K562 (cell line): ENCODE measurements around the gene FASTK. TPM values are rescaled to one million over a fixed set of nuclear protein-coding genes. Genes with fewer than 3 reads are reported as not detected.
A peak's percentile ranks its signal among the peaks of the same experiment; 100 is the strongest.

ENCODE experiments used
- DNMT1 ChIP-seq: fragments of 450-650 bp; IDR thresholded peaks from 2 replicates; pipeline ENCODE4 v1.6.1; 2016; ENCODE audit warnings: antibody characterized with exemption, mild to moderate bottlenecking
- EP300 ChIP-seq: IDR thresholded peaks from 2 replicates; pipeline ENCODE4 v1.6.1; 2012; ENCODE audit warnings: low read length, improper control_type of control experiment
- HDGF ChIP-seq: fragments of 450-650 bp; IDR thresholded peaks from 2 replicates; pipeline ENCODE4 v1.6.1; 2016
- HOXB6 ChIP-seq: fragments of 250-450 bp; sonication (Bioruptor Pico); IDR thresholded peaks from 2 replicates; pipeline ENCODE4 v1.5.1; 2022; ENCODE audit warnings: mild to moderate bottlenecking, borderline replicate concordance
- ILK ChIP-seq: fragments of 450-650 bp; IDR thresholded peaks from 2 replicates; pipeline ENCODE4 v1.6.1; 2016; ENCODE audit warnings: missing genetic modification characterization, low read depth, mild to moderate bottlenecking, missing compliant biosample characterization, moderate library complexity, borderline replicate concordance
- L3MBTL2 ChIP-seq: fragments of 450-650 bp; IDR thresholded peaks from 2 replicates; pipeline ENCODE4 v1.6.1; 2016; ENCODE audit warnings: mild to moderate bottlenecking, moderate library complexity
- MAFK ChIP-seq: IDR thresholded peaks from 2 replicates; pipeline ENCODE4 v1.6.1; 2011; ENCODE audit warnings: low read length, improper control_type of control experiment
- MYC ChIP-seq, 2 experiments: fragments of 250-450 bp in 1 of 2; sonication (Bioruptor Pico) in 1 of 2; IDR thresholded peaks; 2 replicates each; pipeline versions ENCODE4 v1.5.1 to v1.6.1; 2012 to 2021; ENCODE audit warnings: low read depth in 2 of 2, borderline replicate concordance in 1 of 2, improper control_type of control experiment in 1 of 2, low read length in 1 of 2, mild to moderate bottlenecking in 1 of 2, moderate library complexity in 1 of 2
- NFE2 ChIP-seq: IDR thresholded peaks from 2 replicates; pipeline ENCODE4 v1.6.1; 2014; ENCODE audit warnings: antibody characterized with exemption, low read depth
- TCF7L2 ChIP-seq: fragments of 150-350 bp; IDR thresholded peaks from 2 replicates; pipeline ENCODE4 v1.6.1; 2016; ENCODE audit warnings: low read depth, mild to moderate bottlenecking, low read length, moderate library complexity
- TEAD2 ChIP-seq: fragments of 450-650 bp; IDR thresholded peaks from 2 replicates; pipeline ENCODE4 v1.6.1; 2016; ENCODE audit warnings: missing genetic modification characterization, control low read depth, missing compliant biosample characterization
- ZFP30 ChIP-seq: fragments of 250-450 bp; sonication (Bioruptor Pico); IDR thresholded peaks from 2 replicates; pipeline ENCODE4 v1.8.0; 2022; ENCODE audit warnings: moderate library complexity, mild to moderate bottlenecking, inconsistent platforms, borderline replicate concordance
- ZNF124 ChIP-seq: sonication (generic); formaldehyde crosslinking; IDR thresholded peaks from 2 replicates; pipeline ENCODE4 v1.8.1; 2022; ENCODE audit warnings: missing genetic modification reagents
- ZNF133 ChIP-seq: fragments of 250-450 bp; sonication (Bioruptor Pico); IDR thresholded peaks from 2 replicates; pipeline ENCODE4 v1.4.0; 2020; ENCODE audit warnings: mild to moderate bottlenecking
- ZNF274 ChIP-seq: IDR thresholded peaks from 2 replicates; pipeline ENCODE4 v1.6.1; 2011; ENCODE audit warnings: low read depth, mild to moderate bottlenecking, low read length, moderate library complexity, borderline replicate concordance
- ZNF589 ChIP-seq: fragments of 200-800 bp; sonication (Bioruptor generic); IDR thresholded peaks from 2 replicates; pipeline ENCODE4 v1.6.1; 2016; ENCODE audit warnings: low read depth, missing genetic modification characterization, missing compliant biosample characterization
- ZNF668 ChIP-seq: fragments of 250-450 bp; sonication (Bioruptor Pico); IDR thresholded peaks from 2 replicates; pipeline ENCODE4 v1.8.0; 2022; ENCODE audit warnings: mild to moderate bottlenecking, inconsistent platforms
- ZNF695 ChIP-seq: fragments of 450-650 bp; formaldehyde crosslinking; IDR thresholded peaks from 2 replicates; pipeline ENCODE4 v1.4.0; 2020; ENCODE audit warnings: mild to moderate bottlenecking, moderate library complexity
- ZNF77 ChIP-seq: fragments of 250-450 bp; sonication (Bioruptor Pico); IDR thresholded peaks from 2 replicates; pipeline ENCODE4 v1.5.0; 2020
- polyA plus RNA-seq, 8 experiments: library from polyadenylated mRNA; depleted of rRNA in 4 of 8; stranded (reverse) in 5 of 8; unstranded in 3 of 8; fragments of >200 nt; fragmentation: Nextera tagmentation in 2 of 8; fragmentation: Illumina TruSeq in 1 of 8; extraction: Ambion mirVana in 2 of 8; extraction: Trizol in 1 of 8; gene quantifications; 2 replicates each; pipeline versions ENCODE4 v1.2.1 to v1.2.3, GENCODE V29; 2011 to 2014; ENCODE audit warnings: inconsistent platforms in 1 of 8, missing spikeins in 1 of 8
- total RNA-seq, 7 experiments: library from RNA; depleted of rRNA in 6 of 7; stranded (reverse); fragments of >200 nt in 6 of 7; fragmentation: Illumina TruSeq in 2 of 7; extraction: Trizol in 2 of 7; gene quantifications; 2 replicates each; pipeline versions ENCODE4 v1.2.1 to v1.2.3, GENCODE V29; 2011 to 2021; ENCODE audit warnings: low replicate concordance in 1 of 7
- TF ChIP-seq, protein P1 (sequence below): fragments of 450-650 bp; IDR thresholded peaks from 2 replicates; pipeline ENCODE4 v1.6.1; 2016; ENCODE audit warnings: missing biosample characterization, missing genetic modification characterization
- TF ChIP-seq, protein P2 (sequence below): fragments of 200-400 bp; formaldehyde crosslinking; IDR thresholded peaks from 2 replicates; pipeline ENCODE4 v1.6.1; 2017; ENCODE audit warnings: mild to moderate bottlenecking, low read depth, low read length, moderate library complexity
- TF ChIP-seq, protein P3 (sequence below), 2 experiments: fragments of 450-650 bp; IDR thresholded peaks; 2 replicates each; pipeline ENCODE4 v1.6.1; 2016
- TF ChIP-seq, protein P4 (sequence below): fragments of 250-450 bp; sonication (Bioruptor Pico); IDR thresholded peaks from 2 replicates; pipeline ENCODE4 v1.8.0; 2022; ENCODE audit warnings: inconsistent platforms, mild to moderate bottlenecking, moderate library complexity, borderline replicate concordance
- TF ChIP-seq, protein P5 (sequence below): fragments of 250-450 bp; sonication (Bioruptor Pico); IDR thresholded peaks from 2 replicates; pipeline ENCODE4 v1.8.0; 2021; ENCODE audit warnings: moderate library complexity, mild to moderate bottlenecking, inconsistent platforms

The FASTK gene
- total and polyA plus RNA-seq, 9 of the 15 experiments (the other 6 are each of a cell fraction or from before 2014, with no cell fraction given): 0.51 to 150 (median 48.2) TPM

DNA sequence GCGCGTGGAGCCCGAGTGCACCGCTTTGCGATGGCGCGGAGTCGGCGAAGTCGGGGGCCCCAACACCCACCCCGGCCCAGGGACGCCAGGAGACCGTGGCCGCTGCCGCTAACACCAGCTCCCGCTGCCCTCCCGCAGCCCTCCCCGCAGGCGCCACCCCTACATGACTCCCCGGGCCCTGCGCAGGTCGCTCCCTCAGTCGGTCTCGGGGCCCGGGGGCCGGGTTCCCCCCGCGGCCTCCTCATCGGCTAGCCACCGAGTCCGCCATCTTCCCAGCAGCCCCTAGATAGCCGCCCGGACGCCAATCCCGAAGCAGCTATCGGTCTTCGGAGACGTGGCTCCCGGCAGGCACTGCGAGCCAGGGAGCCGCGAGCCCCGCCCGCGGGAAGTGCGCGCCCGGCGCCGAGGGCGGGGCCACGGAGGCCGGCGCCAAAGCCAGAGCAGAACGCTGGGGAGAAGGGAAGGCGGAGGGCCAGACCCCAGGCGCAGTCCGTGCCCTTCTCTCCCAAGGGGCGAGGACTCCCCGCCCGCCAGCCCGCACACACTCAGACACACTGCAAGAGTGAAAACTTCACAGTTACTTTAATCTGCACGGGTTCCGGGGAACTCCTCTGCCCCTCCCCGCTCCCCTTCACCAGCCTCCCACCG is at the start of gene FASTK (continued):
- TF ChIP-seq, protein P1, sequence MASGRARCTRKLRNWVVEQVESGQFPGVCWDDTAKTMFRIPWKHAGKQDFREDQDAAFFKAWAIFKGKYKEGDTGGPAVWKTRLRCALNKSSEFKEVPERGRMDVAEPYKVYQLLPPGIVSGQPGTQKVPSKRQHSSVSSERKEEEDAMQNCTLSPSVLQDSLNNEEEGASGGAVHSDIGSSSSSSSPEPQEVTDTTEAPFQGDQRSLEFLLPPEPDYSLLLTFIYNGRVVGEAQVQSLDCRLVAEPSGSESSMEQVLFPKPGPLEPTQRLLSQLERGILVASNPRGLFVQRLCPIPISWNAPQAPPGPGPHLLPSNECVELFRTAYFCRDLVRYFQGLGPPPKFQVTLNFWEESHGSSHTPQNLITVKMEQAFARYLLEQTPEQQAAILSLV (tag): no peak
- TF ChIP-seq ZNF133 (CRISPR knock-in tag): no peak
- no peak for TF ChIP-seq ZNF695
- TF ChIP-seq ZFP30 (CRISPR knock-in tag): no peak
- no peak for TF ChIP-seq ZNF589 (CRISPR knock-in tag)
- peak; percentile 22; the same call in 1 of the 2 replicates for TF ChIP-seq EP300
- TF ChIP-seq NFE2: 0 out of 2 replicates have a peak, but pooled peaks have one; percentile 20
- TF ChIP-seq, protein P2, sequence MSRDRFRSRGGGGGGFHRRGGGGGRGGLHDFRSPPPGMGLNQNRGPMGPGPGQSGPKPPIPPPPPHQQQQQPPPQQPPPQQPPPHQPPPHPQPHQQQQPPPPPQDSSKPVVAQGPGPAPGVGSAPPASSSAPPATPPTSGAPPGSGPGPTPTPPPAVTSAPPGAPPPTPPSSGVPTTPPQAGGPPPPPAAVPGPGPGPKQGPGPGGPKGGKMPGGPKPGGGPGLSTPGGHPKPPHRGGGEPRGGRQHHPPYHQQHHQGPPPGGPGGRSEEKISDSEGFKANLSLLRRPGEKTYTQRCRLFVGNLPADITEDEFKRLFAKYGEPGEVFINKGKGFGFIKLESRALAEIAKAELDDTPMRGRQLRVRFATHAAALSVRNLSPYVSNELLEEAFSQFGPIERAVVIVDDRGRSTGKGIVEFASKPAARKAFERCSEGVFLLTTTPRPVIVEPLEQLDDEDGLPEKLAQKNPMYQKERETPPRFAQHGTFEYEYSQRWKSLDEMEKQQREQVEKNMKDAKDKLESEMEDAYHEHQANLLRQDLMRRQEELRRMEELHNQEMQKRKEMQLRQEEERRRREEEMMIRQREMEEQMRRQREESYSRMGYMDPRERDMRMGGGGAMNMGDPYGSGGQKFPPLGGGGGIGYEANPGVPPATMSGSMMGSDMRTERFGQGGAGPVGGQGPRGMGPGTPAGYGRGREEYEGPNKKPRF: no peak
- no peak for TF ChIP-seq ZNF124
- no peak for TF ChIP-seq ILK
- TF ChIP-seq HOXB6 (CRISPR knock-in tag): peak; percentile 50; the same call in 1 of the 2 replicates
- no peak for TF ChIP-seq MAFK
- TF ChIP-seq TEAD2 (tag): no peak
- TF ChIP-seq ZNF668 (CRISPR knock-in tag): no peak
- peak; percentile 49 for TF ChIP-seq L3MBTL2
- TF ChIP-seq, protein P3, sequence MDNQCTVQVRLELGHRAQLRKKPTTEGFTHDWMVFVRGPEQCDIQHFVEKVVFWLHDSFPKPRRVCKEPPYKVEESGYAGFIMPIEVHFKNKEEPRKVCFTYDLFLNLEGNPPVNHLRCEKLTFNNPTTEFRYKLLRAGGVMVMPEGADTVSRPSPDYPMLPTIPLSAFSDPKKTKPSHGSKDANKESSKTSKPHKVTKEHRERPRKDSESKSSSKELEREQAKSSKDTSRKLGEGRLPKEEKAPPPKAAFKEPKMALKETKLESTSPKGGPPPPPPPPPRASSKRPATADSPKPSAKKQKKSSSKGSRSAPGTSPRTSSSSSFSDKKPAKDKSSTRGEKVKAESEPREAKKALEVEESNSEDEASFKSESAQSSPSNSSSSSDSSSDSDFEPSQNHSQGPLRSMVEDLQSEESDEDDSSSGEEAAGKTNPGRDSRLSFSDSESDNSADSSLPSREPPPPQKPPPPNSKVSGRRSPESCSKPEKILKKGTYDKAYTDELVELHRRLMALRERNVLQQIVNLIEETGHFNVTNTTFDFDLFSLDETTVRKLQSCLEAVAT (IDR thresholded peaks at IDR 0.05): peak; percentile 27 to 69; a peak in 3 of 4 replicates
- TF ChIP-seq, protein P4, sequence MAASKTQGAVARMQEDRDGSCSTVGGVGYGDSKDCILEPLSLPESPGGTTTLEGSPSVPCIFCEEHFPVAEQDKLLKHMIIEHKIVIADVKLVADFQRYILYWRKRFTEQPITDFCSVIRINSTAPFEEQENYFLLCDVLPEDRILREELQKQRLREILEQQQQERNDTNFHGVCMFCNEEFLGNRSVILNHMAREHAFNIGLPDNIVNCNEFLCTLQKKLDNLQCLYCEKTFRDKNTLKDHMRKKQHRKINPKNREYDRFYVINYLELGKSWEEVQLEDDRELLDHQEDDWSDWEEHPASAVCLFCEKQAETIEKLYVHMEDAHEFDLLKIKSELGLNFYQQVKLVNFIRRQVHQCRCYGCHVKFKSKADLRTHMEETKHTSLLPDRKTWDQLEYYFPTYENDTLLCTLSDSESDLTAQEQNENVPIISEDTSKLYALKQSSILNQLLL: no peak
- TF ChIP-seq ZNF77 (CRISPR knock-in tag): no peak
- TF ChIP-seq MYC (IDR thresholded peaks at IDR 0.05; ENCODE audit: low read depth, low read length): peak; percentile 72
- TF ChIP-seq MYC (CRISPR knock-in tag; IDR thresholded peaks at IDR 0.05; ENCODE audit: borderline replicate concordance, low read depth): no peak
- TF ChIP-seq DNMT1: 0 out of 2 replicates have a peak, but pooled peaks have one; percentile 43
- TF ChIP-seq, protein P5, sequence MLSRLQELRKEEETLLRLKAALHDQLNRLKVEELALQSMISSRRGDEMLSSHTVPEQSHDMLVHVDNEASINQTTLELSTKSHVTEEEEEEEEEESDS (CRISPR knock-in tag): no peak
- no peak for TF ChIP-seq HDGF
- peak; percentile 50; the same call in 1 of the 2 replicates for TF ChIP-seq ZNF274
- TF ChIP-seq TCF7L2: no peak
